C4-2B (cell line): Measurements from ENCODE around the gene CLIP1.
A peak's percentile ranks its signal among the peaks of the same experiment; 100 is the strongest.

ENCODE experiments used
- CTCF ChIP-seq: fragments of 450-650 bp; conservative IDR thresholded peaks from 2 replicates; pipeline ENCODE4 v1.5.1; 2017; ENCODE audit warnings: mild to moderate bottlenecking
- ZFX ChIP-seq: fragments of 450-650 bp; IDR thresholded peaks from 2 replicates; pipeline ENCODE4 v1.6.1; 2017

- TF ChIP-seq CTCF (peak; percentile 90), ZFX (no peak)
Observed at GRCh38 chr12:122336015-122336946, 86.2 kb downstream of the CLIP1 start.
